HG03565 (cell line): Measurements from ENCODE around the gene FAM20A.
"Not testable (repeated sequence)": the region's sequence is repeated elsewhere in the genome, so short reads cannot be mapped to it uniquely, and the experiment has no call there.

Experiments
- ATAC-seq: cut with Tn5 transposase; IDR thresholded peaks from one replicate; pipeline ENCODE4 v1.9.1; 2021; ENCODE audit warnings: mild to moderate bottlenecking, moderate library complexity; ENCODE audit not compliant: unreplicated experiment

Gene FAM20A

GRCh38 chr17:68591583-68591982 lies 9.6 kb downstream of the FAM20A start:
- no peak for ATAC-seq

DNA sequence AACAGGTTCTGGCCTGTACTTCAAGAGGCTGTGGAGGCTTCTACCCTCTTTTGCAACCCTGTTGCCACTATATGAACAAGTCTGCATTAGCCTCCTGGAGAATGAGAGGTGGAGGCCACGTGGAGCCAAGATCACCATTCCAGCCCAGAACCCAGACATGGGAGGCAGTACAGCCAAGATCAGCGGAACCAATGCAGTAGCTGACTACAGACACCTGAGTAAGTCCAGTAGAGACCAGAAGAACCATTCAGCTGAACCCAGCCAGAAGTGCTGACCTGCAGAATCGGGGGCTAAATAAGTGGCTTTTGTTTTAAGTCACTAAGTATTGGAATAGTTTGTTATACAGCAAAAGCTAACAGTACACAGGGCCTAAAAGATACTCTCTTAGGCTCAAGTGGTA lies 12.1 kb downstream of the FAM20A start:
- ATAC-seq, result no peak

GRCh38 chr17:68588362-68588761 lies 12.8 kb downstream of the FAM20A start:
- no peak for ATAC-seq

GRCh38 chr17:68587847-68588246 lies 13.3 kb downstream of the FAM20A start:
- no peak for ATAC-seq

DNA sequence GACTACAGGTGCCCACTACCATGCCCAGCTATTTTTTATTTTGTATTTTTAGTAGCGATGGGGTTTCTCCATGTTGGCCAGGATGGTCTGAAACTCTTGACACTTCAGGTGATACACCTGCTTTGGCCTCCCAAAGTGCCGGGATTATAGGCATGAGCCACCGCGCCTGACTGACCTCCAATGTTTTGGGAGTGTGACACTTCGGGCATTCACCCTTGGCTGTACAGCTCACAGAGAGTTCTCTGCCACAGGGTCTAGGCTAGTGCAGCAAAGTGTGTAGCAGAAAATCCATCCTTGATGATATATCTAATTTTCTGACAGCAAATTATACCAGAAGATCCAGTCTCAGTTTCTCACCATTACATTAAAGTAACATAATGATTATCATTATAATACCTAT lies 14.1 kb downstream of the FAM20A start:
- ATAC-seq, result no peak

- ATAC-seq, result no peak
Measured at GRCh38 chr17:68585643-68586042, 15.5 kb downstream of the FAM20A start.

GRCh38 chr17:68584581-68585303 lies 16.4 kb downstream of the FAM20A start:
- ATAC-seq, result no peak

- not testable (repeated sequence) for ATAC-seq
Measured at GRCh38 chr17:68582867-68583266, 18.3 kb downstream of the FAM20A start.

DNA sequence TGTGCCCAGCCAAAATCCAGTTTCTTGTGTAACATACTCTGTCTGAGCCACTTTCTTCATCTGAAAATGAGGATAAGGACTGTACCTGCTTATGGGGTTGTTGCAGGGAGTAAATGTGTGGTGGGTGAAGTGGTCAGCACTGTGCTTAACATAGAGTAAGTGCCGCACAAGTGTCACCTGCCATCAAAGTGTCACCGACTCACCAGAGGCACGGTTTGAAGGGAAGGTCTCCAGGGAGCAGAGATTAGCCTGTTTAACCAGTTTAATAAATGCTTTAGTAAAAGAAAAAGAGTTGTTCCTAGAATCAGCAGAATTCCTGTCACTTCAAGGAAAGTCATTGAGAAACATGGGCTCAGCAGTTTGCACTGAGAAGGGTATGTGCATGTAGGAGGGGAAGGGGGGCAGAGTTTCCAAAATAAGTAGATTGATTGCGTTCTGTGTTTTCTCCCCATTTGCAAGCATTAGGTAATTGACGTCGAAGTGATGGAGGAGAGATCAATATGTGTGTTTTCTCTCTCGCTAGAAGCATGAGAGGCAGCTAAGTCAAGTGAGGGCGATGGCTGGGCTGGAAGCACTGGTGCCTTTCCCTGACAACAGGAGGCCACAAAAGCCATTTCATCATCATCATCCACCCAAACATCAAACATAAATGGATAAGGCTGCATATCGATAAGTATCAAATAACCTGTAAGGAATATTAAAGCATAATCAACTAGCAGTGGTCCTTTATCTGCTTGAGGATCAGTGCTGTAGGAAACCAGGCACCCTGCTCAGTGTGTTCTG lies 19.1 kb downstream of the FAM20A start:
- no peak for ATAC-seq

GRCh38 chr17:68580236-68580770 lies 20.9 kb downstream of the FAM20A start:
- ATAC-seq, result no peak

DNA sequence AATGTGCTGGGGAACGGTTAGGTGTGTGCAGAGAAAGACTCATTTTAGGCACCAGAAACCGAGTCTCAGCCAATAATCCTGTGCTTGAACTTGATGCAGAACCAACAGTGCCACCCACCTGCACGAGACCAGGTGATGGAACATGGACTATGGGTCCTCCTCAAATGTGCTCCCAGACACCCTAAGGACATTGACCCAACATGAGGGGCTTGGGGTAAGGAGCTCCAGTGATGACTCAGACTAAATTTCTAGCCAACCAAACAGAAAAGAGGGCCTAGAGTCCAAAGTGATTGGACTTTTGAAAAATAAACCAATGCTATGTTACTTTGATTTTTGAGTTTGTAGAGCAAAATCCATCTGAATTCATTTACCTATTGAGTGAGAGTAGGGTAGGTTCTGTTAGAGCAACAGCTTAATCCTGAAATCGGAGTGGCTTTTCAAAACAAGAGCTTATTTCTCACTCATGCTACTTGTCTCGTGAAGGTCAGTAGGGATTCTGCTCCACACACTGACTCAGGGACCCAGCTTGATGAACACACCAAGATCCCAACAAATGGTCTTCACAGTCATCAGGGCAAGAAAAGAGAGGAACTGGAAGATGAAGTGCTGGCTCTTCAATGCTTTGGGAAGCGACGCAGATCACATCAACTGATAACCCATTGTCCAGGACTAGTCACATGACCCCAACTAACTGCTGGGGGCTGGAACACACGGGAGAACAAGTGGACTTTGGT lies 21.8 kb downstream of the FAM20A start:
- no peak for ATAC-seq

- ATAC-seq, result no peak
Measured at GRCh38 chr17:68578236-68578635, 22.9 kb downstream of the FAM20A start.

GRCh38 chr17:68577497-68577821 lies 23.7 kb downstream of the FAM20A start:
- ATAC-seq, result no peak

DNA sequence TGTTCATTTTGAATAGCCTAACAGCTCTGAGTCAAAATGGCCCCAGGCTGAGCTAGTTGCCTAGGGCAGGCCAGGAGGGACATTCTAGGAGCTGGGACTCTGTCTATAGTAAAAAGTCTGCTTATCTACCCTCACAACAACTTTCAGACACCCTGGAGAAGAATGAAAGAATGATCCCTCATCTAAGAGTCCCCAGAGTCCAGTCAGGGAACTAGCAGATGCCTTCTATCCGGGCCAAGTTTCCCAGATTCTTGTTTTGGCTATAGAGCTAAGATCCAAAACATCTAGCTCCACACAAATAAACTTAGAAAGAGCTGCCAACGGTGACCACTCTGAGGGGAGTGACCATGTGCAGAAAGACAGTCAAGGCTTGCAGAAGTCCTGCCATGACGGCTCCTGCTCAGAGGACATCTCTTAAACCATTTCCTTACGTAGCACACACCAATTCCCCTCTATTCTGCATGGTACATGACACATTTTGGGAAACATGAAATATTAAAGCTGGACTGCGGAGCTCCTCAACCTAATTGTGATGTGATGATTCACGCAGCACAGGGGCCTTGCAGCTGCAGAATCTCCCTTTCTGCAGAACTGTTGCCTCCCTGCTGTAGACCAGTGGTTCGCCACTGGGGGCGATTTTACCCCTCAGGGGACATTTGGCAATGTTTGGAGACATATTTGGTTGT lies 24.2 kb downstream of the FAM20A start:
- no peak for ATAC-seq

DNA sequence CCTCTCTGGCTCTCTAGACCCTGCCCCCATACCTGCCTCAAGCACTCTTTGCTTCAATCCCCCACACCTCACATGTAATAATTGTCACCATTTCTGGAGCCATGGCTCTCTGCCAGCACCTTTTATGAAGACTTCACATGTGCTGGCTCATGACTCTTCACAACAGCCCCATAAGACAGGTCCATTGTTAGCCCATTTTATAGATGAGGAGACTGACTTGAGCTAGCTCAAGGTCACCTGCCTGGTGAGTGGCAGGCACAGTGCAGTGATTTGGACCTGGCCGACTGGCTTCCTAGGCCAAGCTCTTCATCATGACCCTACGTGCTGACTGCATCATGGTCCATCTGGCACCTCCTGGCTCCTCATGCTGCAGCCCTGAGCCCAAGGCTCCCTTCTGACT lies 25.0 kb downstream of the FAM20A start:
- ATAC-seq, result no peak

GRCh38 chr17:68573338-68573737 lies 27.8 kb downstream of the FAM20A start:
- no peak for ATAC-seq

DNA sequence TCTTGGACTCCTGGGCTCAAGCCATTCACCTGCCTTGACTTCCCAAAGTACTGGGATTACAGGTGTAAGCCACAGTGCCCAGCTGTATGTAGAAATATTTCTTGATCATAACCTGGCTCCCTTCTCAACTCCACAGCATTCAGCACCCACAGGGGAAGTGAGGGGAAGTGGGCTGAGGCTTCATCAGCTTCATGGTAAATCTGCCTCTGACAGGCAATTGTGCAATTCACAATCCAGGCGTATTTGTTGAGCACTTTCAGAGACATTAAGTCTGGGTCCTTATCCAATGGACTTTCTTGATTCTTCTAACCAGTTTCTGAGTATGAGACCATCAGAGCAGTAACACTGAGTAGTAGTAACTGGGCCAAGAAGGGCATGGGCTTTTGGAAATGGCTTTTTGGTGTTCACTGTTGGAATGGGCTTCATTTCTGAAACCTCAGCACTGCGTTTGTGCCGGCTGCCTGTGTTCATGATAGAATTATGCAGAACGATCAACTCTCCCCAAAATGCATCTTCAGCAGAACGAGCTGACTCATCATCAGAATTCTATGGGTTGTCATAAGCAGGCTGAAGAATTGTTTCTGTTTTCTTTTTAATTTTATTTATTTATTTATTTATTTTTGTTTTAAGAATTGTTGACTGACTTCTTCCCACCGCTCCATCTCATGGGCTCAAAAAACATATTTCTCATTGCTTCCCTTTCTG lies 28.9 kb downstream of the FAM20A start:
- no peak for ATAC-seq

- ATAC-seq, result no peak
Measured at GRCh38 chr17:68570526-68570925, 30.6 kb downstream of the FAM20A start.

- ATAC-seq, result no peak
Measured at GRCh38 chr17:68569346-68569745, 31.8 kb downstream of the FAM20A start.

- no peak for ATAC-seq
Measured at GRCh38 chr17:68568581-68568980, 32.6 kb downstream of the FAM20A start.
